HCT116 (cell line): ENCODE measurements around the gene BNC2. TPM values are rescaled to one million over a fixed set of nuclear protein-coding genes. Genes with fewer than 3 reads are reported as not detected.

Source experiments
- ATAC-seq: fragments of 200-7000 bp; cut with Tn5 transposase; 2 replicates; pipeline ENCODE4 v1.9.1; 2020; ENCODE audit warnings: mild to moderate bottlenecking, moderate library complexity
- BruUV-seq: library from RNA; stranded (reverse); fragments of 400-500 nt; replicated peaks from 2 replicates; lab custom pipeline; 2021; lab: Mats Ljungman, UMichigan
- CTCF ChIA-PET: fragments of 300-600 bp; sonication (Branson Sonifier 250); formaldehyde crosslinking; loops from one replicate; lab custom pipeline; 2021; ENCODE audit warnings: antibody characterized with exemption; lab: Charles Lee
- POLR2A ChIA-PET: fragments of 300-600, 350-600 bp; sonication (Branson Sonifier 250); formaldehyde crosslinking; loops from one replicate; lab custom pipeline; 2021; ENCODE audit warnings: antibody characterized with exemption; lab: Charles Lee
- RAD21 ChIA-PET, 2 experiments: fragments of 300-600 bp; sonication (Branson Sonifier 250); formaldehyde crosslinking; loops; one replicate each; lab custom pipeline; 2023; ENCODE audit warnings: low total read pairs in 2 of 2; ENCODE audit not compliant: uncharacterized antibody in 2 of 2, unreplicated experiment in 2 of 2, low non-redundant PET in 1 of 2; lab: Charles Lee
- DNase-seq: peaks from one replicate; pipeline ENCODE4 v3.0.0-alpha.2; 2010; ENCODE audit warnings: low read depth, low spot score
- H2AFZ ChIP-seq: fragments of 200-600 bp; shearing (Covaris generic), sonication (generic); 2 replicates; pipeline ENCODE4 v1.6.1; 2017; ENCODE audit warnings: low read depth, mixed run types, mixed read lengths, antibody characterized with exemption, low read length; ENCODE audit not compliant: poor library complexity, severe bottlenecking
- H3K27ac ChIP-seq: 2 replicates; pipeline ENCODE4 v1.5.1; 2012; ENCODE audit warnings: low read depth, low read length
- H3K27me3 ChIP-seq: fragments of 200-600 bp; sonication (generic); 2 replicates; pipeline ENCODE4 v1.6.1; 2016; ENCODE audit warnings: mixed run types, low read length, mixed read lengths; ENCODE audit not compliant: insufficient read depth
- H3K36me3 ChIP-seq, 2 experiments: fragments of 200-500 bp in 1 of 2; fragments of 200-600 bp in 1 of 2; sonication (Bioruptor generic) in 1 of 2; sonication (generic) in 1 of 2; 2 replicates each; pipeline versions ENCODE4 v1.5.1 to v1.6.1; 2014 to 2016; ENCODE audit warnings: low read length in 2 of 2, inconsistent platforms in 1 of 2, mixed read lengths in 1 of 2, mixed run types in 1 of 2; ENCODE audit not compliant: insufficient read depth in 2 of 2, control insufficient read depth in 1 of 2
- H3K4me1 ChIP-seq, 2 experiments: fragments of 200-600 bp in 1 of 2; sonication (generic) in 1 of 2; 2 replicates each; pipeline versions ENCODE4 v1.5.1 to v1.6.1; 2012 to 2017; ENCODE audit warnings: low read length in 2 of 2, inconsistent platforms in 1 of 2, mild to moderate bottlenecking in 1 of 2, mixed read lengths in 1 of 2, mixed run types in 1 of 2, moderate library complexity in 1 of 2; ENCODE audit not compliant: insufficient read depth in 2 of 2, control insufficient read depth in 1 of 2
- H3K4me2 ChIP-seq: fragments of 200-600 bp; sonication (generic); 2 replicates; pipeline ENCODE4 v1.6.1; 2017; ENCODE audit warnings: mixed run types, low read length, mixed read lengths
- H3K4me3 ChIP-seq, 2 experiments: fragments of 200-600 bp in 1 of 2; sonication (generic) in 1 of 2; replicated peaks in 1 of 2; 2 replicates each; pipeline ENCODE4 v1.5.1; 2011 to 2016; ENCODE audit warnings: low read length in 2 of 2, control low read depth in 1 of 2, low read depth in 1 of 2, mild to moderate bottlenecking in 1 of 2, mixed read lengths in 1 of 2, mixed run types in 1 of 2
- H3K79me2 ChIP-seq: fragments of 200-600 bp; sonication (generic); 2 replicates; pipeline ENCODE4 v1.6.1; 2017; ENCODE audit warnings: mild to moderate bottlenecking, mixed run types, low read length, moderate library complexity, mixed read lengths; ENCODE audit not compliant: insufficient read depth
- H3K9ac ChIP-seq: fragments of 200-600 bp; sonication (generic); 2 replicates; pipeline ENCODE4 v1.6.1; 2016; ENCODE audit warnings: low read length, mixed read lengths
- H3K9me2 ChIP-seq: fragments of 200-600 bp; sonication (generic), shearing (Covaris generic); 2 replicates; pipeline ENCODE4 v1.6.1; 2017; ENCODE audit warnings: mixed run types, mild to moderate bottlenecking, moderate library complexity; ENCODE audit not compliant: insufficient read depth
- H3K9me3 ChIP-seq, 2 experiments: fragments of 200-500 bp in 1 of 2; fragments of 200-600 bp in 1 of 2; sonication (Bioruptor generic) in 1 of 2; sonication (generic) in 1 of 2; 2 replicates each; pipeline ENCODE4 v1.6.1; 2014 to 2017; ENCODE audit warnings: low read length in 2 of 2, mixed read lengths in 2 of 2, inconsistent platforms in 1 of 2, low read depth in 1 of 2, mild to moderate bottlenecking in 1 of 2, mixed run types in 1 of 2, moderate library complexity in 1 of 2; ENCODE audit not compliant: control insufficient read depth in 1 of 2, insufficient read depth in 1 of 2
- H4K20me1 ChIP-seq: fragments of 200-600 bp; sonication (generic), shearing (Covaris generic); 2 replicates; pipeline ENCODE4 v1.6.1; 2017; ENCODE audit warnings: mixed run types, mild to moderate bottlenecking, moderate library complexity; ENCODE audit not compliant: insufficient read depth
- CBX3 ChIP-seq: IDR thresholded peaks from 2 replicates; pipeline ENCODE4 v1.6.1; 2012; ENCODE audit warnings: low read depth
- CEBPB ChIP-seq: IDR thresholded peaks from 2 replicates; pipeline ENCODE4 v1.6.1; 2012; ENCODE audit warnings: low read depth
- ELF1 ChIP-seq: IDR thresholded peaks from 2 replicates; pipeline ENCODE4 v1.6.1; 2012; ENCODE audit warnings: low read depth, borderline replicate concordance
- EZH2 ChIP-seq: fragments of 200-600 bp; sonication (generic); IDR thresholded peaks from 2 replicates; pipeline ENCODE4 v1.6.1; 2017; ENCODE audit warnings: antibody characterized with exemption, mixed run types
- FOSL1 ChIP-seq: IDR thresholded peaks from 2 replicates; pipeline ENCODE4 v1.6.1; 2012; ENCODE audit warnings: low read depth
- JUND ChIP-seq: IDR thresholded peaks from 2 replicates; pipeline ENCODE4 v1.6.1; 2012
- POLR2A ChIP-seq: IDR thresholded peaks from 2 replicates; pipeline ENCODE4 v1.7.0; 2011; ENCODE audit warnings: borderline replicate concordance; ENCODE audit not compliant: insufficient read depth, insufficient read length; ENCODE audit errors: extremely low read depth
- SIN3A ChIP-seq: IDR thresholded peaks from 2 replicates; pipeline ENCODE4 v1.6.1; 2012; ENCODE audit warnings: low read depth
- SP1 ChIP-seq: IDR thresholded peaks from 2 replicates; pipeline ENCODE4 v1.6.1; 2012; ENCODE audit warnings: low read depth
- SRF ChIP-seq: IDR thresholded peaks from 2 replicates; pipeline ENCODE4 v1.6.1; 2012; ENCODE audit warnings: low read depth
- YY1 ChIP-seq: IDR thresholded peaks from 2 replicates; pipeline ENCODE4 v1.6.1; 2011; ENCODE audit warnings: low read length, low read depth, moderate library complexity, mild to moderate bottlenecking; ENCODE audit not compliant: insufficient replicate concordance; ENCODE audit errors: extremely low read depth
- ZFX ChIP-seq: fragments of 450-650 bp; IDR thresholded peaks from 2 replicates; pipeline ENCODE4 v1.6.1; 2017
- intact Hi-C: fragments of 100-400 bp; cut with micrococcal nuclease; formaldehyde crosslinking; loops from 2 replicates; pipeline ENCODE4 v1.10.0; 2022
- total RNA-seq: library from RNA; stranded (reverse); gene quantifications from one replicate; pipeline ENCODE4 v1.2.1, GENCODE V29; 2021; ENCODE audit not compliant: unreplicated experiment
- TF ChIP-seq, protein P1 (sequence below): IDR thresholded peaks from 2 replicates; pipeline ENCODE4 v1.6.1; 2012
- TF ChIP-seq, protein P2 (sequence below), 3 experiments: fragments of 200-600 bp in 1 of 3; sonication (generic) in 1 of 3; IDR thresholded peaks in 2 of 3; conservative IDR thresholded peaks in 1 of 3; 2 replicates each; pipeline ENCODE4 v1.5.1; 2012 to 2017; ENCODE audit warnings: low read depth in 2 of 3, low read length in 2 of 3, antibody characterized with exemption in 1 of 3, borderline replicate concordance in 1 of 3, control low read depth in 1 of 3, mild to moderate bottlenecking in 1 of 3, mixed read lengths in 1 of 3, mixed run types in 1 of 3, moderate library complexity in 1 of 3; ENCODE audit not compliant: insufficient read depth in 1 of 3
- TF ChIP-seq, protein P3 (sequence below): IDR thresholded peaks from 2 replicates; pipeline ENCODE4 v1.6.1; 2012

The BNC2 gene
- total RNA-seq, 1 experiment from 2014 or later, result 0.37 TPM

DNA sequence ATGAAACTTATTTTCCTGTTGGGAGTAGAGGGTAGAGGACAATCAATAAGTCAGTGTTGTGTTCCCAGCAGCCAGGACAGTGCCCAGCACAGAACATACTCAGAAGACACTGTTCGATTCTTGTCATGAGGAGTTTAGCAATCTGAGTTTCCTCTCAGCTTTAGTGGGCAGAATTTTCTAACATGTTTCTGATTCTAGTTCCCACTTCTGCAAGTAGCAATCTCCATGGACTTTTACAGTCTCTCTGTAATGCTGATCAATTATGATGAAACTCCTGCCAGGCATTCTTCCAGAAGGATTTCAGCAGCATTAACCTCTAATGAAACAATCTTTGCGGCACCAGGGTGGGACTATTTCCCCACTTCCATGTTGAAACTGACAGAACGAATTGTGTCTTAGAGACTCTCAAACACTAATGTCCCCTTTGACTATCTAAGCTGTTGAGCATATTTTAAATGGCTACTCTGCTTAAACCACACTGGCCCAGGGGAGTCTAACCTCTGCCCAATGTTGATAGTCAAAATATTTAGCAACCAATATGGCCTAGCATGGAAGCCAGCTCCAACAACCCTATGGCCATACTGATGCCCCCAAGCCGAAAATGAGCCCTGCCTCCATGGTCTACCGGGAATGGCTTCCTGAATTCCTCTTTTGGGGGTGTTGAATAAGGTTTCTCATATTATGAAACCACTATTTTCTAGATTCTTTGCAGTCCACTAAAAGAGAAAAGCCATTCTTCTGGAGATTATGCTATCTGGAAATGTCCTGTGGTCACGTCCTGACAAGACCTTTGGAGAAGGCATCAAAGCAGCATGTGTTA, 484.3 kb downstream of the BNC2 start:
- Histone ChIP-seq H3K79me2 (no peaks in the 10 kb centered on the region), H3K27ac (no peak overlapping the region), H3K4me2 (no peak overlapping the region), H3K9ac (no peak overlapping the region), H3K4me3 (no peak overlapping the region), H4K20me1 (no peaks in the 10 kb centered on the region), H3K9me2 (no peaks in the 10 kb centered on the region), H3K4me1 (no peaks in the 10 kb centered on the region), H2AFZ (no peak overlapping the region), H3K9me3 (no peaks in the 10 kb centered on the region), H3K36me3 (no peaks in the 10 kb centered on the region)
- ChIA-PET POLR2A (no interaction called here), CTCF (no interaction called here), RAD21 (no interaction called here)
- BruUV-seq, result no TSS peak
- ATAC-seq, result no peak
- TF ChIP-seq SIN3A, result no peak
- no peak for TF ChIP-seq FOSL1
- TF ChIP-seq EZH2, result no peak
- TF ChIP-seq, protein P1, sequence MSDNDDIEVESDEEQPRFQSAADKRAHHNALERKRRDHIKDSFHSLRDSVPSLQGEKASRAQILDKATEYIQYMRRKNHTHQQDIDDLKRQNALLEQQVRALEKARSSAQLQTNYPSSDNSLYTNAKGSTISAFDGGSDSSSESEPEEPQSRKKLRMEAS, result no peak
- no peak for TF ChIP-seq SRF
- no peak for TF ChIP-seq YY1
- no peak for TF ChIP-seq CEBPB
- TF ChIP-seq, protein P2, sequence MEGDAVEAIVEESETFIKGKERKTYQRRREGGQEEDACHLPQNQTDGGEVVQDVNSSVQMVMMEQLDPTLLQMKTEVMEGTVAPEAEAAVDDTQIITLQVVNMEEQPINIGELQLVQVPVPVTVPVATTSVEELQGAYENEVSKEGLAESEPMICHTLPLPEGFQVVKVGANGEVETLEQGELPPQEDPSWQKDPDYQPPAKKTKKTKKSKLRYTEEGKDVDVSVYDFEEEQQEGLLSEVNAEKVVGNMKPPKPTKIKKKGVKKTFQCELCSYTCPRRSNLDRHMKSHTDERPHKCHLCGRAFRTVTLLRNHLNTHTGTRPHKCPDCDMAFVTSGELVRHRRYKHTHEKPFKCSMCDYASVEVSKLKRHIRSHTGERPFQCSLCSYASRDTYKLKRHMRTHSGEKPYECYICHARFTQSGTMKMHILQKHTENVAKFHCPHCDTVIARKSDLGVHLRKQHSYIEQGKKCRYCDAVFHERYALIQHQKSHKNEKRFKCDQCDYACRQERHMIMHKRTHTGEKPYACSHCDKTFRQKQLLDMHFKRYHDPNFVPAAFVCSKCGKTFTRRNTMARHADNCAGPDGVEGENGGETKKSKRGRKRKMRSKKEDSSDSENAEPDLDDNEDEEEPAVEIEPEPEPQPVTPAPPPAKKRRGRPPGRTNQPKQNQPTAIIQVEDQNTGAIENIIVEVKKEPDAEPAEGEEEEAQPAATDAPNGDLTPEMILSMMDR (IDR thresholded peaks at IDR 0.05 in 2 of 3, conservative IDR thresholded peaks at IDR 0.05 in 1 of 3; ENCODE audit: borderline replicate concordance in 1 of 3, insufficient read depth in 1 of 3, low read depth in 2 of 3, low read length in 2 of 3), result no peak
- TF ChIP-seq POLR2A, result no peak
- TF ChIP-seq JUND, result no peak
- no peak for TF ChIP-seq ZFX
- no peak for TF ChIP-seq ELF1
- no peak for TF ChIP-seq CBX3
- TF ChIP-seq, protein P3, sequence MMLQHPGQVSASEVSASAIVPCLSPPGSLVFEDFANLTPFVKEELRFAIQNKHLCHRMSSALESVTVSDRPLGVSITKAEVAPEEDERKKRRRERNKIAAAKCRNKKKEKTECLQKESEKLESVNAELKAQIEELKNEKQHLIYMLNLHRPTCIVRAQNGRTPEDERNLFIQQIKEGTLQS, result no peak
- TF ChIP-seq SP1, result no peak
- TF ChIP-seq, all 23 proteins: peak for 0
- DNase-seq, result no peak
- no peaks in the 10 kb centered on the region for H3K27me3 ChIP-seq
- intact Hi-C loops, result no loop called here
